H1 (cell line): ENCODE measurements around the gene MYH3. TPM values are rescaled to one million over a fixed set of nuclear protein-coding genes. Genes with fewer than 3 reads are reported as not detected.

ENCODE experiments used
- CTCF ChIA-PET: fragments of 300-600 bp; sonication (Branson Sonifier 250); formaldehyde crosslinking; loops from one replicate; lab custom pipeline; 2021; ENCODE audit not compliant: partially characterized antibody; lab: Charles Lee
- POLR2A ChIA-PET: fragments of 300-600 bp; sonication (Branson Sonifier 250); formaldehyde crosslinking; loops from one replicate; lab custom pipeline; 2021; ENCODE audit warnings: inconsistent platforms; ENCODE audit not compliant: partially characterized antibody; lab: Charles Lee
- DNase-seq, 2 experiments: peaks; one replicate each; pipeline versions ENCODE4 v3.0.0 to v3.0.0-alpha.2; 2010 to 2022; ENCODE audit warnings: low spot score in 2 of 2, low read depth in 1 of 2, mixed read lengths in 1 of 2
- FAIRE-seq: peaks from 2 replicates; lab custom pipeline; 2011; peaks lifted over from hg19 to GRCh38; lab: Jason Lieb, UNC
- H2AFZ ChIP-seq: 2 replicates; pipeline ENCODE4 v1.8.1; 2012; ENCODE audit warnings: low read length, inconsistent platforms
- H2AK5ac ChIP-seq: 2 replicates; pipeline ENCODE4 v1.6.1; 2013; ENCODE audit warnings: low read depth, low read length
- H2BK120ac ChIP-seq: replicated peaks from 2 replicates; pipeline ENCODE3; 2013; ENCODE audit warnings: low read depth, low read length, inconsistent platforms
- H2BK12ac ChIP-seq: 2 replicates; pipeline ENCODE4 v1.6.1; 2013; ENCODE audit warnings: low read depth, low read length
- H2BK15ac ChIP-seq: 2 replicates; pipeline ENCODE4 v1.6.1; 2013; ENCODE audit warnings: low read length
- H2BK20ac ChIP-seq: 2 replicates; pipeline ENCODE4 v1.6.1; 2013; ENCODE audit warnings: low read length
- H2BK5ac ChIP-seq: 2 replicates; pipeline ENCODE4 v1.6.1; 2013; ENCODE audit warnings: low read depth, low read length
- H3K14ac ChIP-seq: 2 replicates; pipeline ENCODE4 v1.6.1; 2013; ENCODE audit warnings: inconsistent platforms; ENCODE audit not compliant: insufficient read length
- H3K18ac ChIP-seq: 2 replicates; pipeline ENCODE4 v1.6.1; 2013; ENCODE audit warnings: low read length; ENCODE audit errors: extremely low read depth
- H3K23ac ChIP-seq: 2 replicates; pipeline ENCODE4 v1.6.1; 2013; ENCODE audit warnings: inconsistent platforms; ENCODE audit not compliant: insufficient read length
- H3K23me2 ChIP-seq: 2 replicates; pipeline ENCODE4 v1.6.1; 2013; ENCODE audit warnings: low read depth, low read length
- H3K27ac ChIP-seq: 2 replicates; pipeline ENCODE4 v1.6.1; 2011; ENCODE audit warnings: low read depth, low read length, inconsistent platforms
- H3K27me3 ChIP-seq, 4 experiments: replicated peaks in 1 of 4; 1 replicate in 1 of 4; 2 replicates in 3 of 4; pipeline versions ENCODE4 v1.6.1 to v1.8.1; 2011 to 2013; ENCODE audit warnings: low read length in 3 of 4, mild to moderate bottlenecking in 3 of 4, inconsistent platforms in 2 of 4, mixed read lengths in 2 of 4, moderate library complexity in 1 of 4; ENCODE audit not compliant: control insufficient read depth in 3 of 4, insufficient read depth in 3 of 4; ENCODE audit errors: extremely low read depth in 1 of 4
- H3K36me3 ChIP-seq, 4 experiments: 2 replicates each; pipeline versions ENCODE4 v1.6.1 to v1.8.1; 2011 to 2013; ENCODE audit warnings: mild to moderate bottlenecking in 4 of 4, low read length in 3 of 4, moderate library complexity in 2 of 4, control low read depth in 1 of 4, inconsistent platforms in 1 of 4; ENCODE audit not compliant: insufficient read depth in 4 of 4, control insufficient read depth in 2 of 4
- H3K4ac ChIP-seq: replicated peaks from 2 replicates; pipeline ENCODE3; 2013; ENCODE audit warnings: low read length, low read depth, mixed read lengths, inconsistent platforms; ENCODE audit not compliant: insufficient read length
- H3K4me1 ChIP-seq, 4 experiments: replicated peaks in 1 of 4; 1 replicate in 1 of 4; 2 replicates in 3 of 4; pipeline versions ENCODE4 v1.6.1 to v1.8.1; 2011 to 2013; ENCODE audit warnings: low read length in 3 of 4, inconsistent platforms in 2 of 4, mixed read lengths in 1 of 4; ENCODE audit not compliant: insufficient read depth in 4 of 4, control insufficient read depth in 3 of 4
- H3K4me2 ChIP-seq, 2 experiments: 2 replicates each; pipeline versions ENCODE4 v1.6.1 to v1.8.1; 2011 to 2013; ENCODE audit warnings: low read depth in 2 of 2, low read length in 2 of 2, control low read depth in 1 of 2, inconsistent platforms in 1 of 2, mild to moderate bottlenecking in 1 of 2; ENCODE audit not compliant: insufficient read depth in 1 of 2
- H3K4me3 ChIP-seq, 4 experiments: fragments of 200-600, 300-600 bp in 1 of 4; sonication (generic), shearing (Covaris generic), sonication (Bioruptor Twin) in 1 of 4; 2 replicates each; pipeline versions ENCODE4 v1.5.1 to v1.8.1; 2011 to 2016; ENCODE audit warnings: low read length in 4 of 4, low read depth in 3 of 4, control low read depth in 2 of 4, inconsistent platforms in 2 of 4, mild to moderate bottlenecking in 2 of 4, mixed read lengths in 1 of 4, moderate library complexity in 1 of 4; ENCODE audit not compliant: insufficient read depth in 2 of 4; ENCODE audit errors: extremely low read depth in 1 of 4
- H3K56ac ChIP-seq: replicated peaks from 2 replicates; pipeline ENCODE3; 2013; ENCODE audit warnings: low read depth, mild to moderate bottlenecking, mixed read lengths, low read length, inconsistent platforms; ENCODE audit not compliant: insufficient read length
- H3K79me1 ChIP-seq: 2 replicates; pipeline ENCODE4 v1.6.1; 2013; ENCODE audit warnings: low read depth, low read length, control low read depth
- H3K79me2 ChIP-seq, 2 experiments: 2 replicates each; pipeline versions ENCODE4 v1.6.1 to v1.8.1; 2012 to 2013; ENCODE audit warnings: low read length in 2 of 2, mild to moderate bottlenecking in 2 of 2, inconsistent platforms in 1 of 2; ENCODE audit not compliant: insufficient read depth in 2 of 2, control insufficient read depth in 1 of 2
- H3K9ac ChIP-seq, 4 experiments: replicated peaks in 1 of 4; 1 replicate in 1 of 4; 2 replicates in 3 of 4; pipeline versions ENCODE4 v1.6.1 to v1.8.1; 2011 to 2013; ENCODE audit warnings: low read depth in 3 of 4, low read length in 3 of 4, control low read depth in 2 of 4, mild to moderate bottlenecking in 2 of 4, moderate library complexity in 2 of 4, inconsistent platforms in 1 of 4; ENCODE audit errors: extremely low read depth in 1 of 4
- H3K9me3 ChIP-seq, 2 experiments: 2 replicates each; pipeline versions ENCODE4 v1.6.1 to v1.8.1; 2012 to 2013; ENCODE audit warnings: mild to moderate bottlenecking in 2 of 2, moderate library complexity in 2 of 2, control low read depth in 1 of 2, inconsistent platforms in 1 of 2, low read depth in 1 of 2, low read length in 1 of 2, mixed read lengths in 1 of 2; ENCODE audit not compliant: insufficient read depth in 2 of 2
- H4K20me1 ChIP-seq, 2 experiments: replicated peaks in 1 of 2; 2 replicates each; pipeline versions ENCODE3 to v1.8.1; 2011 to 2013; ENCODE audit warnings: inconsistent platforms in 2 of 2, low read length in 2 of 2, mild to moderate bottlenecking in 1 of 2; ENCODE audit not compliant: insufficient read depth in 2 of 2, control insufficient read depth in 1 of 2
- H4K5ac ChIP-seq: 2 replicates; pipeline ENCODE4 v1.6.1; 2013; ENCODE audit warnings: low read length, low read depth, mixed read lengths, inconsistent platforms; ENCODE audit not compliant: insufficient read length
- H4K8ac ChIP-seq: 2 replicates; pipeline ENCODE4 v1.8.0; 2013; ENCODE audit warnings: mild to moderate bottlenecking, moderate library complexity, low read length, inconsistent platforms; ENCODE audit not compliant: insufficient read depth; ENCODE audit errors: extremely low read depth
- H4K91ac ChIP-seq: replicated peaks from 2 replicates; pipeline ENCODE3; 2013; ENCODE audit warnings: low read length, mixed read lengths, inconsistent platforms; ENCODE audit not compliant: insufficient read length
- HDAC6 ChIP-seq: IDR thresholded peaks from one replicate; pipeline ENCODE4 v1.7.1; 2012; ENCODE audit warnings: low read depth, mild to moderate bottlenecking, inconsistent platforms, low read length, moderate library complexity
- NANOG ChIP-seq: IDR thresholded peaks from 2 replicates; pipeline ENCODE4 v1.6.1; 2011; ENCODE audit warnings: low read length, low read depth, mild to moderate bottlenecking, inconsistent platforms; ENCODE audit not compliant: insufficient read depth, poor library complexity, severe bottlenecking
- POU5F1 ChIP-seq: IDR thresholded peaks from 2 replicates; pipeline ENCODE4 v1.6.1; 2011; ENCODE audit warnings: low read depth, mild to moderate bottlenecking, low read length, moderate library complexity
- RFX5 ChIP-seq: IDR thresholded peaks from 2 replicates; pipeline ENCODE4 v1.6.1; 2011; ENCODE audit warnings: low read depth, low read length, improper control_type of control experiment, borderline replicate concordance
- RXRA ChIP-seq: IDR thresholded peaks from 2 replicates; pipeline ENCODE4 v1.6.1; 2011; ENCODE audit warnings: low read depth, mild to moderate bottlenecking, low read length, moderate library complexity; ENCODE audit not compliant: insufficient read depth
- SP4 ChIP-seq: IDR thresholded peaks from 2 replicates; pipeline ENCODE4 v1.6.1; 2012; ENCODE audit warnings: low read length, inconsistent platforms
- TBP ChIP-seq: IDR thresholded peaks from 2 replicates; pipeline ENCODE4 v1.6.1; 2011; ENCODE audit warnings: low read depth, low read length, improper control_type of control experiment
- TCF12 ChIP-seq: IDR thresholded peaks from 2 replicates; pipeline ENCODE4 v1.6.1; 2011; ENCODE audit warnings: low read depth, mild to moderate bottlenecking, low read length
- WGBS, 2 experiments: shearing (Covaris generic) in 1 of 2; methylation state at CpG; one replicate each; pipeline versions ENCODE4 v1.1.6 to v1.1.7; 2013 to 2015; ENCODE audit warnings: low lambda C conversion rate in 2 of 2, mixed read lengths in 2 of 2, inconsistent platforms in 1 of 2, low coverage in 1 of 2, missing lambda C conversion rate in 1 of 2; ENCODE audit not compliant: insufficient replicate concordance in 2 of 2, insufficient coverage in 1 of 2, insufficient read length in 1 of 2; ENCODE audit errors: extremely low coverage in 1 of 2, missing lambda C conversion rate in 1 of 2; 5-methylcytosine and 5-hydroxymethylcytosine counted together
- polyA plus RNA-seq, 7 experiments: library from polyadenylated mRNA; depleted of rRNA in 3 of 7; stranded (reverse) in 5 of 7; unstranded in 2 of 7; fragments of >200 nt in 5 of 7; fragments of 200-250 nt in 2 of 7; gene quantifications; 1 replicate in 5 of 7; 2 replicates in 1 of 7; 4 replicates in 1 of 7; pipeline versions ENCODE4 v1.2.1 to v1.2.3, GENCODE V29; 2011 to 2013; ENCODE audit warnings: missing spikeins in 2 of 7, mixed read lengths in 2 of 7
- total RNA-seq: library from RNA; stranded (reverse); fragmentation: NEBNext Ultra II Directional; extraction: Animal tissue kit (Norgen Biotek cat#: 25700); gene quantifications from 2 replicates; pipeline ENCODE4 v1.2.1, GENCODE V29; 2021

The MYH3 gene
- total and polyA plus RNA-seq, 2 of the 8 experiments (the other 6 are each of a cell fraction or from before 2014, with no cell fraction given) = 0.65 to 1.8 TPM

- ChIA-PET POLR2A (interaction anchor here (1.3 kb wide), 1 partner anchor 34 kb away, joined by 3 read pairs; no protein-coding TSS in a partner anchor), CTCF (interaction anchor here (0.7 to 2.1 kb wide), 7 partner anchors 9 to 277 kb away, joined by 3 to 13 read pairs (median 4); no protein-coding TSS in a partner anchor)
- Histone ChIP-seq H3K23ac (no peak overlapping the region), H3K9ac (no peak overlapping the region), H3K18ac (no peak overlapping the region), H4K5ac (no peak overlapping the region), H3K23me2 (no peaks in the 10 kb centered on the region), H3K27me3 (no peaks in the 10 kb centered on the region), H4K91ac (no peak overlapping the region), H4K20me1 (no peaks in the 10 kb centered on the region), H4K8ac (no peak overlapping the region), H3K79me1 (no peaks in the 10 kb centered on the region), H3K4me3 (no peak overlapping the region), H3K9me3 (no peaks in the 10 kb centered on the region), H2AFZ (peak overlapping the region; percentile 56; the same call in 1 of the 2 replicates), H3K56ac (no peak overlapping the region), H3K4me2 (no peak overlapping the region), H3K4me1 (peaks cover 0 to 5% (median 0%) of the 10 kb centered on the region in 4 experiments; a peak in 1 of 7 replicates), H3K4ac (no peak overlapping the region), H3K14ac (no peak overlapping the region), H2BK20ac (no peak overlapping the region), H2BK5ac (no peak overlapping the region), H2BK15ac (no peak overlapping the region), H3K79me2 (no peaks in the 10 kb centered on the region), H2BK120ac (no peak overlapping the region), H2BK12ac (no peak overlapping the region), H3K27ac (no peak overlapping the region), H2AK5ac (peak overlapping the region; percentile 84; the same call in 1 of the 2 replicates), H3K36me3 (0 out of 8 replicates have a peak, but pooled peaks cover 0 to 2% (median 0%) of the 10 kb centered on the region in 4 experiments)
- DNase-seq = no peak
- FAIRE-seq = no peak
- WGBS, 2 experiments = 87% methylated on average over 5 of the region's 5 CpGs; no CpG with 5 or more reads in 1 of the 2 experiments
- TF ChIP-seq TCF12 = no peak
- TF ChIP-seq RXRA = no peak
- TF ChIP-seq TBP = no peak
- TF ChIP-seq RFX5 = no peak
- TF ChIP-seq POU5F1 = no peak
- TF ChIP-seq NANOG = no peak
- TF ChIP-seq SP4 = no peak
- no peak for TF ChIP-seq HDAC6
Measured at GRCh38 chr17:10605221-10605783, 51.8 kb downstream of the MYH3 start.
